Omental fat pad (tissue), 4 donors: ENCODE results near the gene LRRC2. TPM values are rescaled to one million over a fixed set of nuclear protein-coding genes. Genes with fewer than 3 reads are reported as not detected.
"Not testable (repeated sequence)": the region's sequence is repeated elsewhere in the genome, so short reads cannot be mapped to it uniquely, and the experiment has no call there.

Experiments
- ATAC-seq: fragments of 150-250 bp; one replicate; pipeline ENCODE4 v1.9.1; 2016; ENCODE audit warnings: mild to moderate bottlenecking, moderate library complexity; ENCODE audit not compliant: low FRiP score
- DNase-seq: peaks from one replicate; pipeline ENCODE4 v3.0.0-alpha.2; 2019; ENCODE audit warnings: low spot score
- CTCF ChIP-seq, 3 donors: fragments of 450-650 bp; IDR thresholded peaks; one replicate each; pipeline ENCODE4 v1.5.1; 2016 to 2017; ENCODE audit warnings: antibody characterized with exemption in 3 of 3, mild to moderate bottlenecking in 3 of 3, moderate library complexity in 2 of 3
- total RNA-seq, 4 donors: library from RNA; depleted of rRNA; stranded (reverse); fragments of >200 nt; gene quantifications; one replicate each; pipeline ENCODE4 v1.1.0, GENCODE V29; 2016

Gene LRRC2
- total RNA-seq, 4 donors from 2014 or later = 2.0 to 6.9 (median 3.8) TPM

GRCh38 chr3:46593979-46594378 is 27.9 kb upstream of the LRRC2 start:
- DNase-seq = no peak
- ATAC-seq = no peak
- no peak for TF ChIP-seq CTCF (IDR thresholded peaks at IDR 0.05)

- no peak for TF ChIP-seq CTCF (IDR thresholded peaks at IDR 0.05)
- ATAC-seq = no peak
- no peak for DNase-seq
These were observed 27.3 kb upstream of the LRRC2 start for GRCh38 chr3:46593274-46593862.

- not testable (repeated sequence) for ATAC-seq, DNase-seq
These were observed 21.2 kb upstream of the LRRC2 start for GRCh38 chr3:46587268-46587667.

- no peak for TF ChIP-seq CTCF (IDR thresholded peaks at IDR 0.05)
- DNase-seq (no peak), ATAC-seq (no peak)
These were observed 20.7 kb upstream of the LRRC2 start for GRCh38 chr3:46586738-46587246.

GRCh38 chr3:46585799-46586693 is 19.9 kb upstream of the LRRC2 start:
- TF ChIP-seq CTCF (IDR thresholded peaks at IDR 0.05) = no peak
- no peak for ATAC-seq
- DNase-seq = no peak

GRCh38 chr3:46584598-46585467 is 18.7 kb upstream of the LRRC2 start:
- DNase-seq (no peak), ATAC-seq (no peak)
- TF ChIP-seq CTCF (IDR thresholded peaks at IDR 0.05) = no peak

GRCh38 chr3:46580675-46581074 is 14.6 kb upstream of the LRRC2 start:
- DNase-seq = no peak
- no peak for ATAC-seq
- TF ChIP-seq CTCF (IDR thresholded peaks at IDR 0.05) = no peak
